Measurements from ENCODE around the gene CYP4B1.

The CYP4B1 gene

GRCh38 chr1:46862348-46862747 lies 63.5 kb downstream of the CYP4B1 start:
- in situ Hi-C loops (cut with MboI; ENCODE audit: low sequenced_read_pairs, unreplicated experiment), result no loop called here
- no peak for DNase-seq (ENCODE audit: low spot score)
- TF ChIP-seq CTCF (IDR thresholded peaks at IDR 0.05; ENCODE audit: borderline replicate concordance, control extremely low read depth, extremely low read depth, insufficient read depth, missing control alignments), result no peak
